Stimulated activated CD4-positive, alpha-beta T cell treated with anti-CD3 and anti-CD28 coated beads, Interleukin-15, amount 100 ng/mL, for 24 hours (primary cell): Measurements from ENCODE around the gene ANKRD34C.
"Not testable (repeated sequence)": the region's sequence is repeated elsewhere in the genome, so short reads cannot be mapped to it uniquely, and the experiment has no call there.

Experiments used
- DNase-seq: peaks from one replicate; pipeline ENCODE4 v3.0.0-alpha.2; 2020

ANKRD34C gene

GRCh38 chr15:79311901-79312553 lies 29.5 kb downstream of the ANKRD34C start:
- DNase-seq = no peak

GRCh38 chr15:79314186-79314585 lies 31.7 kb downstream of the ANKRD34C start:
- no peak for DNase-seq

- DNase-seq = no peak
Observed at GRCh38 chr15:79314811-79315210, 32.3 kb downstream of the ANKRD34C start.

- no peak for DNase-seq
Observed at GRCh38 chr15:79315623-79316328, 33.3 kb downstream of the ANKRD34C start.

- DNase-seq = no peak
Observed at GRCh38 chr15:79316864-79317263, 34.3 kb downstream of the ANKRD34C start.

GRCh38 chr15:79319973-79320372 lies 37.5 kb downstream of the ANKRD34C start:
- not testable (repeated sequence) for DNase-seq

GRCh38 chr15:79321876-79322275 lies 39.4 kb downstream of the ANKRD34C start:
- DNase-seq = no peak

GRCh38 chr15:79322306-79322705 lies 39.8 kb downstream of the ANKRD34C start:
- DNase-seq = no peak

- no peak for DNase-seq
Observed at GRCh38 chr15:79322945-79323344, 40.4 kb downstream of the ANKRD34C start.

GRCh38 chr15:79329171-79329611 lies 46.7 kb downstream of the ANKRD34C start:
- DNase-seq = no peak
